Activated effector memory CD4-positive, alpha-beta T cell treated with anti-CD3 and anti-CD28 coated beads, Interleukin-2, amount 50 U/mL, for 16 hours (primary cell): Measurements from ENCODE around the gene COL13A1.

ENCODE experiments used
- DNase-seq: peaks from one replicate; pipeline ENCODE4 v3.0.0-alpha.2; 2020

COL13A1 gene

GRCh38 chr10:69892816-69893215 lies 91.1 kb downstream of the COL13A1 start:
- no peak for DNase-seq

GRCh38 chr10:69893271-69893900 lies 91.7 kb downstream of the COL13A1 start:
- no peak for DNase-seq

- DNase-seq = no peak
Measured at GRCh38 chr10:69894156-69894555, 92.5 kb downstream of the COL13A1 start.

- no peak for DNase-seq
Measured at GRCh38 chr10:69895759-69896158, 94.1 kb downstream of the COL13A1 start.

GRCh38 chr10:69896606-69897231 lies 95.0 kb downstream of the COL13A1 start:
- no peak for DNase-seq

- no peak for DNase-seq
Measured at GRCh38 chr10:69897432-69897831, 95.7 kb downstream of the COL13A1 start.

GRCh38 chr10:69897999-69898398 lies 96.3 kb downstream of the COL13A1 start:
- no peak for DNase-seq

- DNase-seq = no peak
Measured at GRCh38 chr10:69898524-69898923, 96.8 kb downstream of the COL13A1 start.

- DNase-seq = no peak
Measured at GRCh38 chr10:69898941-69899340, 97.2 kb downstream of the COL13A1 start.

GRCh38 chr10:69899727-69900595 lies 98.3 kb downstream of the COL13A1 start:
- no peak for DNase-seq

GRCh38 chr10:69901022-69901421 lies 99.3 kb downstream of the COL13A1 start:
- DNase-seq = no peak

- DNase-seq = no peak
Measured at GRCh38 chr10:69901628-69902505, 100.2 kb downstream of the COL13A1 start.

- no peak for DNase-seq
Measured at GRCh38 chr10:69902835-69903535, 101.3 kb downstream of the COL13A1 start.

- DNase-seq = no peak
Measured at GRCh38 chr10:69904533-69904932, 102.8 kb downstream of the COL13A1 start.

- DNase-seq = no peak
Measured at GRCh38 chr10:69906425-69906824, 104.7 kb downstream of the COL13A1 start.

GRCh38 chr10:69907517-69907916 lies 105.8 kb downstream of the COL13A1 start:
- DNase-seq = no peak

GRCh38 chr10:69908124-69908523 lies 106.4 kb downstream of the COL13A1 start:
- no peak for DNase-seq

- DNase-seq = no peak
Measured at GRCh38 chr10:69910561-69910960, 108.9 kb downstream of the COL13A1 start.

- no peak for DNase-seq
Measured at GRCh38 chr10:69911613-69912528, 110.2 kb downstream of the COL13A1 start.

- DNase-seq = no peak
Measured at GRCh38 chr10:69912589-69912988, 110.9 kb downstream of the COL13A1 start.
